B cell (primary cell): Measurements from ENCODE around the gene CCN5. TPM values are rescaled to one million over a fixed set of nuclear protein-coding genes. Genes with fewer than 3 reads are reported as not detected.
A peak's percentile ranks its signal among the peaks of the same experiment; 100 is the strongest.

Experiments
- ATAC-seq: fragments of 200-7000 bp; cut with Tn5 transposase; one replicate; pipeline ENCODE4 v1.10.0; 2021; ENCODE audit warnings: low read depth, mild to moderate bottlenecking, moderate number of reproducible peaks, moderate library complexity
- CTCF ChIA-PET: fragments of 350-600 bp; sonication (Branson Sonifier 250); formaldehyde crosslinking; loops from one replicate; lab custom pipeline; 2021; ENCODE audit warnings: antibody characterized with exemption, inconsistent platforms; lab: Charles Lee
- POLR2A ChIA-PET: fragments of 350-600 bp; sonication (Branson Sonifier 250); formaldehyde crosslinking; loops from one replicate; lab custom pipeline; 2021; ENCODE audit warnings: antibody characterized with exemption; lab: Charles Lee
- DNase-seq: peaks from one replicate; pipeline ENCODE4 v3.0.0; 2013
- H2AFZ ChIP-seq: 2 replicates; pipeline ENCODE4 v1.6.1; 2012; ENCODE audit warnings: mild to moderate bottlenecking, low read depth, low read length; ENCODE audit not compliant: insufficient read depth, poor library complexity, severe bottlenecking
- H3K27ac ChIP-seq, 2 donors: 1 replicate in 1 of 2; 2 replicates in 1 of 2; pipeline ENCODE4 v1.5.1; 2012 to 2013; ENCODE audit warnings: low read length in 2 of 2, mild to moderate bottlenecking in 2 of 2, moderate library complexity in 1 of 2
- H3K27me3 ChIP-seq, 4 experiments: fragments of 200-600 bp in 1 of 4; sonication (generic) in 1 of 4; replicated peaks in 1 of 4; 1 replicate in 2 of 4; 2 replicates in 2 of 4; pipeline versions ENCODE4 v1.6.1 to v1.7.0; 2013 to 2016; ENCODE audit warnings: low read length in 3 of 4, mild to moderate bottlenecking in 2 of 4, mixed read lengths in 1 of 4, moderate library complexity in 1 of 4; ENCODE audit not compliant: insufficient read depth in 4 of 4, control insufficient read depth in 3 of 4; ENCODE audit errors: control extremely low read depth in 1 of 4
- H3K36me3 ChIP-seq, 2 experiments: replicated peaks in 1 of 2; 1 replicate in 1 of 2; 2 replicates in 1 of 2; pipeline versions ENCODE4 v1.6.1 to v1.7.1; 2013; ENCODE audit warnings: low read length in 1 of 2; ENCODE audit not compliant: insufficient read depth in 2 of 2, control insufficient read depth in 1 of 2; ENCODE audit errors: control extremely low read depth in 1 of 2, extremely low read depth in 1 of 2
- H3K4me1 ChIP-seq, 2 donors: fragments of 200-600 bp in 1 of 2; sonication (generic) in 1 of 2; 1 replicate in 1 of 2; 2 replicates in 1 of 2; pipeline versions ENCODE4 v1.5.1 to v1.6.1; 2013 to 2017; ENCODE audit warnings: low read length in 2 of 2; ENCODE audit not compliant: control insufficient read depth in 2 of 2, insufficient read depth in 2 of 2
- H3K4me2 ChIP-seq: replicated peaks from 2 replicates; pipeline ENCODE3; 2012; ENCODE audit warnings: mild to moderate bottlenecking, low read depth, low read length; ENCODE audit not compliant: poor library complexity, severe bottlenecking
- H3K4me3 ChIP-seq, 5 experiments: fragments of 200-600 bp in 1 of 5; sonication (generic) in 1 of 5; 1 replicate in 3 of 5; 2 replicates in 2 of 5; pipeline versions ENCODE4 v1.5.1 to v1.7.0; 2011 to 2016; ENCODE audit warnings: low read length in 4 of 5, mild to moderate bottlenecking in 4 of 5, low read depth in 2 of 5, control low read depth in 1 of 5, moderate library complexity in 1 of 5; ENCODE audit not compliant: insufficient read depth in 1 of 5; ENCODE audit errors: control extremely low read depth in 1 of 5, extremely low read depth in 1 of 5
- H3K79me2 ChIP-seq: fragments of 200-600 bp; sonication (generic); one replicate; pipeline ENCODE4 v1.6.0; 2016; ENCODE audit warnings: low read length; ENCODE audit not compliant: control insufficient read depth, insufficient read depth
- H3K9ac ChIP-seq: fragments of 200-600 bp; sonication (generic); 2 replicates; pipeline ENCODE4 v1.6.1; 2017; ENCODE audit warnings: mild to moderate bottlenecking, low read length, moderate library complexity
- H3K9me3 ChIP-seq, 3 donors: one replicate each; pipeline versions ENCODE4 v1.6.1 to v1.7.1; 2013; ENCODE audit warnings: low read length in 2 of 3; ENCODE audit not compliant: control insufficient read depth in 2 of 3, insufficient read depth in 1 of 3; ENCODE audit errors: control extremely low read depth in 1 of 3
- H4K20me1 ChIP-seq: 2 replicates; pipeline ENCODE4 v1.6.0; 2012; ENCODE audit warnings: mild to moderate bottlenecking, low read length; ENCODE audit not compliant: insufficient read depth, control insufficient read depth, poor library complexity, severe bottlenecking
- H3K27ac Mint-ChIP-seq: one replicate; pipeline ENCODE4 v1.8.0; 2021; ENCODE audit warnings: mixed read lengths
- H3K27me3 Mint-ChIP-seq: one replicate; pipeline ENCODE4 v1.8.0; 2021; ENCODE audit warnings: mixed read lengths
- H3K4me1 Mint-ChIP-seq: one replicate; pipeline ENCODE4 v1.8.0; 2021; ENCODE audit warnings: mixed read lengths
- H3K4me3 Mint-ChIP-seq: one replicate; pipeline ENCODE4 v1.8.0; 2021; ENCODE audit warnings: mixed read lengths
- H3K9me3 Mint-ChIP-seq: one replicate; pipeline ENCODE4 v1.8.0; 2022; ENCODE audit warnings: mixed read lengths; ENCODE audit not compliant: insufficient read depth
- CTCF ChIP-seq: fragments of 200-600 bp; IDR thresholded peaks from one replicate; pipeline ENCODE4 v1.8.0; 2022; ENCODE audit warnings: antibody characterized with exemption, mild to moderate bottlenecking
- EZH2 ChIP-seq: IDR thresholded peaks from 2 replicates; pipeline ENCODE4 v1.6.1; 2012; ENCODE audit warnings: borderline replicate concordance, low read depth, mild to moderate bottlenecking, moderate library complexity, low read length; ENCODE audit not compliant: insufficient read depth, poor library complexity, severe bottlenecking
- WGBS: methylation state at CpG from one replicate; pipeline ENCODE4 v1.1.5; 2013; ENCODE audit warnings: missing lambda C conversion rate; ENCODE audit not compliant: insufficient coverage; 5-methylcytosine and 5-hydroxymethylcytosine counted together
- intact Hi-C: fragments of 100-400 bp; cut with micrococcal nuclease; formaldehyde crosslinking; loops from one replicate; pipeline ENCODE4 v1.10.0; 2022
- polyA plus RNA-seq: library from polyadenylated mRNA; depleted of rRNA; stranded (reverse); fragments of >200 nt; gene quantifications from 2 replicates; pipeline ENCODE4 v1.2.3, GENCODE V29; 2012
- total RNA-seq, 2 donors: library from RNA; stranded (reverse); fragments of 120-200 nt in 1 of 2; gene quantifications; 1 replicate in 1 of 2; 2 replicates in 1 of 2; pipeline versions ENCODE4 v1.2.3 to v1.2.4, GENCODE V29; 2013 to 2022

CCN5 gene
- total and polyA plus RNA-seq, 2 donors (not counting 1 experiment from before 2014, with no cell fraction given), result not detected

GRCh38 chr20:44737116-44737515 lies 21.9 kb downstream of the CCN5 start:
- Mint-ChIP-seq H3K27me3 (peaks cover 3% of the 10 kb centered on the region), H3K4me3 (no peak overlapping the region), H3K4me1 (peaks cover 21% of the 10 kb centered on the region), H3K27ac (no peak overlapping the region), H3K9me3 (peaks cover 4% of the 10 kb centered on the region)
- intact Hi-C loops, result loop anchor here (5.0 kb wide), 1 partner anchor 260 kb away; the partner anchor contains the start of gene TTPAL
- Histone ChIP-seq H3K4me1 (no peaks in the 10 kb centered on the region), H3K4me2 (peak overlapping the region; percentile 7), H3K9me3 (peaks cover 0 to 12% (median 0%) of the 10 kb centered on the region in 3 donors), H3K36me3 (no peaks in the 10 kb centered on the region), H3K79me2 (no peaks in the 10 kb centered on the region), H4K20me1 (no peaks in the 10 kb centered on the region), H3K4me3 (no peak overlapping the region), H3K27me3 (no peaks in the 10 kb centered on the region), H2AFZ (no peak overlapping the region), H3K9ac (no peak overlapping the region), H3K27ac (no peak overlapping the region)
- DNase-seq (no peak), ATAC-seq (no peak)
- no peak for TF ChIP-seq EZH2
- no peak for TF ChIP-seq CTCF
- POLR2A ChIA-PET, result no interaction called here
- CTCF ChIA-PET, result interaction anchor here (1.0 to 2.9 kb wide), 2 partner anchors 10 to 54 kb away, joined by 3 to 10 read pairs; no protein-coding TSS in a partner anchor
- WGBS, result 100% methylated on average over 2 of the region's 4 CpGs

GRCh38 chr20:44738813-44739477 lies 23.8 kb downstream of the CCN5 start:
- DNase-seq (peak; percentile 62), ATAC-seq (peak; percentile 44)
- Mint-ChIP-seq H3K4me1 (peaks cover 28% of the 10 kb centered on the region), H3K27me3 (peaks cover 3% of the 10 kb centered on the region), H3K4me3 (peak overlapping the region; percentile 32), H3K9me3 (peaks cover 4% of the 10 kb centered on the region), H3K27ac (no peak overlapping the region)
- Histone ChIP-seq H3K4me3 (no peak overlapping the region), H3K9me3 (peaks cover 0 to 12% (median 0%) of the 10 kb centered on the region in 3 donors), H4K20me1 (no peaks in the 10 kb centered on the region), H3K4me1 (no peaks in the 10 kb centered on the region), H3K27ac (no peak overlapping the region), H3K79me2 (no peaks in the 10 kb centered on the region), H3K9ac (no peak overlapping the region), H3K27me3 (peaks cover 0 to 4% (median 1%) of the 10 kb centered on the region in 4 experiments), H2AFZ (peak overlapping the region; percentile 44), H3K4me2 (no peak overlapping the region), H3K36me3 (no peaks in the 10 kb centered on the region)
- POLR2A ChIA-PET, result no interaction called here
- CTCF ChIA-PET, result interaction anchor here (1.2 to 2.9 kb wide), 2 partner anchors 8 to 128 kb away, joined by 3 to 10 read pairs; no protein-coding TSS in a partner anchor
- no peak for TF ChIP-seq CTCF
- no peak for TF ChIP-seq EZH2
- WGBS, result 73% methylated on average over 5 of the region's 7 CpGs
- intact Hi-C loops, result loop anchor here (5.0 kb wide), 1 partner anchor 262 kb away; the partner anchor contains the start of gene TTPAL
